GM21528 (cell line): ENCODE measurements around the gene TRIP13.
"Not testable (repeated sequence)": the region's sequence is repeated elsewhere in the genome, so short reads cannot be mapped to it uniquely, and the experiment has no call there.

Source experiments
- ATAC-seq: cut with Tn5 transposase; IDR thresholded peaks from one replicate; pipeline ENCODE4 v1.9.1; 2021; ENCODE audit warnings: mild to moderate bottlenecking, moderate library complexity; ENCODE audit not compliant: unreplicated experiment, low FRiP score

The TRIP13 gene

DNA sequence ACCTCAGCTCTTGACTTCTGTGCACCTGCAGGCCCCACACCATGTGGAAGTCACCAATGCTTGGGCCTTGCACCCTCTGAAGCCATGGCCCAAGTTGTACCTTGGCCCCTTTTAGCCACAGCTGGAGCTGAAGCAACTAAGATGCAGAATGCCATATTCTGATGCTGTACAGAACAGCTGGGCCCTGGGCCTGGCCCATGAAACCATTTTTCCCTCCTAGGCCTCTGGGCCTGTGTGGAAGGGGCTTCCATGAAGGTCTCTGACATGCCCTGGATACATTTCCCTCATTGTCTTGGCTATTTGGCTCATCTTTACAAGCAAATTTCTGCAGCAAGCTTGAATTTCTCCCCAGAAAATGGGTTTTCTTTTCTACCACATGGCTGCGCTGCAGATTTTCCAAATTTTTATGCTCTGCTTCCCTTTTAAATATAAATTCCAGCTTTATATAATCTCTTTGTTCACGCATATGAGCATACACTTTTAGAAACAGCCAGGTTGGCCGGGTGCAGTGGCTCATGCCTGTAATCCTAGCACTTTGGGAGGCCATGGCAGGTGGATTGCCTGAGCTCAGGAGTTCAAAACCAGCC, 41.8 kb downstream of the TRIP13 start:
- ATAC-seq: not testable (repeated sequence)

DNA sequence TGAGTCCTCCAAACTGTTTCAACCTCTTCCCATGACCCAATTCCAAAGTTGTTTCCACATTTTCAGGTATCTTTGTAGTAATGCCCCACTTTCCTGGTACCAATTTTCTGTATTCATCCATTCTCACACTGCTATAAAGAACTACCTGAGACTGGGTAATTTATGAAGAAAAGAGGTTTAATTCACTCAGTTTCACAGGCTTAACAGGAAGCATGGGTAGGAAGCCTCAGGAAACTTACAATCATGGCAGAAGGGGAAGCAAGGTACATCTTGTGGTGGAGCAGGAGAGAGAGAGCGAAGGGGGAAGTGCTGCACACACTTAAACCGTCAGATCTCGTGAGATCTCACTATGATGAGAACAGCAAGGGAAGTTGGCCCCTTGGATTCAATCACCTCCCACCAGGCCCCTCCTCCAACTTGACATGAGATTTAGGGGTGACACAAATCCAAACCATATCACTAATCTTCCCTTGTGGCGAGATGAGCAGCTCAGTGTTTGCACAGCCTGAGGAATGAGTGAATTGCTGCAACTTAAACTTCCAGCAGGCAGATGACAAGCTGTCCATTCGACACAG, 42.9 kb downstream of the TRIP13 start:
- ATAC-seq: no peak

DNA sequence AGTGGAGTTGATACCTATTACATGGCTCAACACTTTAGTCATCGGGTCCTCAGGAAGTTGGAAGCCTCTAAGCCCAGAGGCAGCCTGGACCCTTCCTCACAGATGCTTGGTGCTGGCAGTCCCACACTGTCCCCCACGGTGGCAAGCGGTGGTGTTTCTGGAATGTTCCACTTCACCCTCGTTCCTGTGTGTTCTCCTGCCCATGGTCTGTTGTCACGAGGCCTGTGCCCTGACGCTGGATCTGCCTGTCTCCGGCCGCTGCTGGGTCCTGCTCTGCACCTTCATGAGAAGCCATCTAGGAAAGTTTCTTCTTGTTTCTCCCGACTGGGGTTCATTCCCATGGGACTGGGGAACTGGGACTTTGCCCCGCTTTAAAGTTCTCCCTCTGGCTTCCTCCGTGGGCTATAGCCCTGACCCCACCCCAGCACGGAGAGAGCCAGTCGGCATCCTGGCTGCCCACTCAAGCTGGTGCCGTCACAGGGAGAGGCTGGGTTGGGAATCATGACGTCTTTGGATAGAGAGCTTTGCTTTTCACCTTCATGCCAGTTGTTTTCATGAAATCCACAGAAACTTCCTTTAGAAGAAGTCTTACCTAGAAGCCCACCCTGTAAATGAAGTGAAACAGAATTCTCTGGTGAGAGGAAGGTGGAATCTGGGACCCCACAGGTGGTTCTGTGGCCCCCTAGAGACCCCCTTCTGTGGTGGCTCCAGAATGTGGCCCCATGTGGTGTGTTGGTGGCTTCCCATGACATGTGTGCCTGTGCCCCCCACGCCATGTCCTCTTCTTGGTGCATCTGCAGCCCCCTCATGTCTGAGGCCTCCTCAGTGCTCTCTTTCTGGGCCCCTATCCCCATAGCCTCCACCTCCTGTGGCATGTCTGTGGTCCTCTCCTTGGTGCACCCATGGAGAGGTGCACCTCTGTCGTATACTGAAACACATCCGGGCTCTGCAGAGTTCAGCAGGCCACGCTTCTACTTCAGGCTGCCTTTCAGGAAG, 43.8 kb downstream of the TRIP13 start:
- ATAC-seq: no peak

DNA sequence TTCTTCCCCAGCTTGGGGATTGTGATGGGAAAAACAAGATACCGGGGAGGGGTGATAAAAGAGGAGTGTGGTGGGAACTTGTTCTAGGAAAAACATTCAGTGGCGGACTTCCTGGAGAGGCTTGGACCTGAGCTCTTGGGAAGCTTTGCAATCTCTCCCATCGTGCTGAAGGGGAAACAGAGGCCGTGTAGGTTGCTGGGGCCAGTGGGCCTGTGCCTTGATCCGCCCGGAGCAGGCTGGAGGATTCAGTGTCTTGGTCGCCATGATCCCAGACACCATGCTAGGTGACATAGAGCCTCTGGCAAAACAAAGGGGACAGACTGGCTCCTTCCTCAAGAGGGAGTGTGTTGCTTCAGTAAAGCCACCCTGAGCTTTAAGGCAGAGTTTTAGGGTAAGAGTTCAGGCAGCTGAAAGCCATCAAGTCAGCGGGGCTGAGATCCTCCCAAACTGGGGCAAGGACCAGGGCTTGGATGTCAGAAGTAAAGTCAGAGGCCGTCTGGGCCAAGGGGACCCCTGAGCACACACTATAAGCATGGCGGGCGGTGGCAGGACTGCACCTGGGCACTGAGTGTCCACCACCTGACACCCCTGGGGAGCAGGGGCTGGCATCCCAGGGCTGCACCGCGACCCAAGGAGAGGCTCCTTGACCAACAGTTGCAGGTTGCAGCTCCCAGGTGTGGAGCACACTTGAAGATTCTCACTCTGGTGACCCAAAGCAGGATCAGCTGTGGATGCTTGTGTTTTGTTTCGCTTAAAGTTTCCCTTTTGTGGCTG, 44.7 kb downstream of the TRIP13 start:
- no peak for ATAC-seq

DNA sequence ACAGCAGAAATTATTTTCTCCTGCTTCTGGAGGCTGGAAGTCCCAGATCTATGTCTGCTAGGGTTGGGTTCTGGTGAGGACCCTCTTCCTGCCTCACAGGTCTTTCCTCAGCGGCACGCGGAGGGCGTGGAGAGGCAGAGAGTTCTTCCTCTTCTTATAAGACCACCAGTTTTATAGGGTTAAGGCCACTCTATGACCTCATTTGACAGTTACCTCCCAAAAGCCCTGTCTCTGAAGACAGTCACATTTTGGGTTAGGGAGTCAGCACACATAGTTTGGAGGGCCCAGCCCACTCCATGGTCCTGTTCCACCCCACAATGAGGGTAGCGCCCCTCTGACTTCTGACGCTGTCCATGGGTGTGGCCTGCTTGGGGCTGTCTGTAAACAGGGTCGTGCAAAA, 46.7 kb downstream of the TRIP13 start:
- ATAC-seq: no peak

DNA sequence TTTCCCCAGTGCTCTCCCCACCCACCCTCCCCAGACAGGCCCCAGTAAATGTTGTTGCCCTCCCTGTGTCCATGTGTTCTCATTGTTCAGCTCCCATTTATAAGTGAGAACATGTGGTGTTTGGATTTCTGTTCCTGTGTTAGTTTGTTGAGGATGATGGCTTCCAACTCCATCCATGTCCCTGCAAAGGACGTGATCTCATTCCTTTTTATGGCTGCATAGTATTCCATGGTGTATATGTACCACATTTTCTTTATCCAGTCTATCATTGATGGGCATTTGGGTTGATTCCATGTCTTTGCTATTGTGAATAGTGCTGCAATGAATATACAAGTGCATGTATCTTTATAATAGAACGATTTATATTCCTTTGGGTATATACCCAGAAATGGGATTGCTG, 48.1 kb downstream of the TRIP13 start:
- ATAC-seq: not testable (repeated sequence)

DNA sequence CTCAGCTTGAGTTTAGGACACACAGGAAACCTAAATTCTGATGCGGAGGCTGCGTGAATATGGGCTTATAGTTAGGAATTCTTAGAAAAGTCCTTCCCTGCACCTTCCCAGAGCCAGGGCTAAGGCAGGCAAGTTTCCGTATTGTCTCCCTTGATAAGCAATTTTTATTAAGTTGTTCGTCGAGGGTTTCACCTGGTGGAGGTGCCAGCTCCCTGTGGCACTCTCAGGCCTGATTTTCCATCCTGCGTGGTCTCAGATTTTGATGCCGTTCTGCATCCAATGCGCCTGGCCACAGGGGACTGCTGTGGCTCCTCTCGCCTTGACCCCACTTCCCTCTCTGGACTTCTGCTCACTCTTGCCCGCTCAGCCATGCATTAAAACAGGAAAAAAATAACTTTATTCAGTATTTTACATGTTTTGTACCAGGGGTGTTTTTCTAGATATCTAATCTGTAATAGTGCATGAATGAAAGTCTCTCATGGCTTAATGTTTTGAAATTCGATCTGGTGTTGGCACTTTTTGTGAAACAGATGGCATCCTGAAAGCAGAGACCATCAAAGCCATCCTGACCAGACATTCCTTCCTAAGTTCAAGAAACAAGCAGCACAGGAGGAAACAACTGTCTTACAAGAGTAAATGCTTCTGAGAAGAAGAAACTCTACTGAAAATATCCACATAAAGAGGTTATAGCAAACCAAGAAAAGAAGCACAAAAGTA, 50.7 kb downstream of the TRIP13 start:
- ATAC-seq: no peak

DNA sequence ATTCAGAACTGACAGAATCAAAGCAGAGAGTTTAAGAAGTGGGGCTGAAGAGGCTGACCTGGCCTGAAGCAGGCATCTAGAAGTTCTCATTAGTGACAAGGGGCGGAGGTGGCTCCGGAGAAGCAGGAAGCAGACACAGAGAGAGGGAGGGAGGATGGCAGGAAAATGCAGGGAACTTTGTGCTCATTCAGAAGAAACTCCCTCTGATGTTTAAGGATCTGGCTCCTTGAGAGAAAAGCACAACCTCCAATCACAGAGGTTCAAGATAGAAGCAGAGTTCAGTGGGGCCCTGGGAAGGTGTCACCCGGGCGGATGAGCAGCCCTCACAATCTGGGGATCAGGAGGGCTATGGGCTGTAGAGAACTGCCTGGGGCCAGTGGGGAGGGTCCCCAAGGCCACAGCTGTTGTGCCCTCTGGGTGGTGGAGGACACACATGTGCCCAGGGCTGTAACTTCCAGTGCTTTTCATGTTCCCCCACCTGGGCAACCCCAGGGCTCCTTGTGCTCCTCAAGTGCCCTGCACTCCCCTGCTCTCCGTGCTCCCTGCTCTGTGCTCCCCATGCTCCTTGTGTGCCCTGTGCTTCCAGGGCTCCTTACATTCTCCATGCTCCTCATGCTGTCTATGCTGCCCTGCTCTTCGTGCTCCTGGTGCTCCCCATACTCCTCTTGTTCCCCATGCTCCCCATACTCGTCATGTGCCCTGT, 51.4 kb downstream of the TRIP13 start:
- no peak for ATAC-seq

DNA sequence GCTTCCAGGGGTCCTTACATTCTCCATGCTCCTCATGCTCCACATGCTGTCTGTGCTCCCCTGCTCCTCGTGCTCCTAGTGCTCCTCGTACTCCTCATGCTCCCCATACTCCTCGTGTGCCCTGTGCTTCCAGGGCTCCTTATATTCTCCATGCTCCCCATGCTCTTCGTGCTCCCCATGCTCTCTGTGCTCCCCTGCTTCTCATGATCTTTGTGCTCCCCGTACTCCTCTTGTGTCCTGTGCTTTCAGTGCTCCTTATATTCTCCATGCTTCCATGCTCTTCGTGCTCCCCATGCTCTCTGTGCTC, 51.9 kb downstream of the TRIP13 start:
- ATAC-seq: no peak

DNA sequence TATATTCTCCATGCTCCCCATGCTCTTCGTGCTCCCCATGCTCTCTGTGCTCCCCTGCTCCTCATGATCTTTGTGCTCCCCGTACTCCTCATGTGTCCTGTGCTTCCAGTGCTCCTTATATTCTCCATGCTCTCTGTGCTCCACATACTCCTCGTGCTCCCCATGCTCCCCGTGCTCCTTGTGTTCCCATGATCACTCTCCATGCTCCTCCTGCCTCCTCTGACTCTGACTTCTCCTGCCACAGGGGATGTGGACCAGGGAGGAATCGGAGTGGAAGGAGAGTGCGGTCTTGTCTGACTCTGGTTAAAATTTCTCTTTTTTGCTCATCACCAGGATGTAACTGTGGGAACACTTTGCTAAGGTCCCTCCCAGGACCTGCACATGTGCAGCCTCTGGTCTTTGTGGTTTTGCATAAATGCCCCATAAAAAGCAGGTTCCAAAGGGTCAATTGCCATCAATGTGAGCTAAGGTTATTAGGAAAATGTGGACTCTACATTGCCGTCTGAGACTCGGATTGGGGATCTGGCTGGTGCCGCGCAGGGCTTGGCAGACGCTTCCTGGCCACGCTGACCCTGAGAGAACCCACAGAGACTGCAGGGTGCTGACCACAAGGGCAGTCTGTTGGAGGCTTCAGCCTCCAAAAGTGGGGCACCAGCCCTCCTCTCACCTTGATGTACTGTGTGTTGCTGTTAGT, 52.5 kb downstream of the TRIP13 start:
- no peak for ATAC-seq

DNA sequence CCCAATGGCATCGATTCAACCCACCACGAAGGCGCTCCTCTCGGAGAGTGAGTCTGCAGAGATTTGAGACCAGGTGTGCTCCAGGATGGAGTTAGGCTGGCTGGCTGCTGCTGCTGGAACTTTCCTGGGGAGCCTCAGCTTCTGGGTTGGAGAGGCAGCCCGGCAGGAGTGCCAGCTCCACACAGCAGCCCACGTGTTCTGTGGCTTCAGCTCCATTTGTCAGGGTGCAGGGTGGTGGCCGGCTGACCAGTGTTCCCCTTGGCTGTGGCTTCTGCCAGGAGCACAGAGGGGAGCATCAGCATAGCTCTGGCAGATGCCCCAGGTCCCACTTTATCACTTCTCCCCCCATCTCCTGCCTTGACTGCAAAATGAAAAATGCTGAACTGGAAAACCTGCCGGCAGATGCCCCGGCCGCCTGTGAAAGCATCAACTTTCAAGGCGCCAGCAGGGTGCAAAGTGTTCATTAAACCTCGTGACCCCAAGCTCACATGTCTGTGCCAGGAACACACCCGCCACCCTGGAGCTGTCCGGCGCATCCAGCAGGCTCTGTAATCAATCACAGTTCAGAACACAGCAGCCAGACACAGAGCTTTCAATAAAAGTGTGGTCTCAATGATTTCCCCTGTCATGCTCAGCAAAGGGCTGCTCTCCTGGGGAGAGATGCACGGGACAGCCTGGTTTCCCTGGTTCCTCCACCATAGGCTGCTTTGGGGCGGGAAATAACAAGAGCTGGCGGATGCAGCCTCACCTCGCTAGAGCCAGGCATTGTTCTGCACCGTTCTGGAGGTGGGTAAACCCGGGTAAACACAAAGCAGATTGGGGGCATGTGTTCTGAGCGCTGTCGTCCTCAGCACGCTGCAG, 53.2 kb downstream of the TRIP13 start:
- no peak for ATAC-seq

DNA sequence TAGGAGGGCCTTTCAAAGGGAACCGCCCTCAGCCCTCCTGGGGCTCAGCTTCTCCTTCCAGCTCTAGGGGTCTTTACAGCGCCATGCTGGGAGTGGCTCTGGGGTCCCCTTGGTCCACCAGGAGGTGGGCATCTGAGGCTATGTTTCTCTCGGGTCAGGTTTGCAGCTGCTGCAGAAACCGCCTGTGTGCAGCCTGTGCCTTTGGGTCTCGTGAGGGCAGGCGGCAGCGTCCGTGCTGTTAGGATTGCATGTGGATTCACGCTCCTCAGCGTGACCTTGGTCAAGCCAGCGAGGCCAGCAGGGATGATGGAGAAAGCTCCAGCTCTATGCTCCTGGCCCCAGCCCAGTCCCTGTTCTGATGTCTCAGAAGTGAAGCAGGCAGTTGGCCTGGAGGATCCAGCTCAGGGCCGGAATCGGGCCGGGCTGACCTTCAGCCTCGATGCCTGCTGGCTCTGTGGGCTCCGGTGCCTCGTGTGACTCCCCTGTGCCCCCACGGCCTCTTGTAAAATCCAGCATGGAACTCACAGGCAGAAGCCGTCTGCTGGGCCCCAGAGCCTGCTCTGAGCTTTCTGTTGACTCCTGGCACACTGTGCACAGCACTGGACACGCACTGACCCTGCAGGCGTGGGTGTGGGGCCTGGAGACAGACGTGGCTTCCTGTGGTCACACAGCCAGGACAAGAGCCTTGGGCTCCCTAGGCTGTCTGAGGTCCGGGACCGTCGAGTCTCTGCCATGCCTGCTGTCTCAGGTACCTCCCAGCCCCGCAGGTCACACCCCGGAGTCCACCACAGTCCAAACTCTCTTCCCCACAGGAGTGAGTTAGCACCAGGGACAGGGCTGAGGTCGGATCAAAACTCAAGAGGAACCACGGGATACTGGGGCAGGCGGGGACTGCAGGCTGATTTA, 54.3 kb downstream of the TRIP13 start:
- no peak for ATAC-seq

DNA sequence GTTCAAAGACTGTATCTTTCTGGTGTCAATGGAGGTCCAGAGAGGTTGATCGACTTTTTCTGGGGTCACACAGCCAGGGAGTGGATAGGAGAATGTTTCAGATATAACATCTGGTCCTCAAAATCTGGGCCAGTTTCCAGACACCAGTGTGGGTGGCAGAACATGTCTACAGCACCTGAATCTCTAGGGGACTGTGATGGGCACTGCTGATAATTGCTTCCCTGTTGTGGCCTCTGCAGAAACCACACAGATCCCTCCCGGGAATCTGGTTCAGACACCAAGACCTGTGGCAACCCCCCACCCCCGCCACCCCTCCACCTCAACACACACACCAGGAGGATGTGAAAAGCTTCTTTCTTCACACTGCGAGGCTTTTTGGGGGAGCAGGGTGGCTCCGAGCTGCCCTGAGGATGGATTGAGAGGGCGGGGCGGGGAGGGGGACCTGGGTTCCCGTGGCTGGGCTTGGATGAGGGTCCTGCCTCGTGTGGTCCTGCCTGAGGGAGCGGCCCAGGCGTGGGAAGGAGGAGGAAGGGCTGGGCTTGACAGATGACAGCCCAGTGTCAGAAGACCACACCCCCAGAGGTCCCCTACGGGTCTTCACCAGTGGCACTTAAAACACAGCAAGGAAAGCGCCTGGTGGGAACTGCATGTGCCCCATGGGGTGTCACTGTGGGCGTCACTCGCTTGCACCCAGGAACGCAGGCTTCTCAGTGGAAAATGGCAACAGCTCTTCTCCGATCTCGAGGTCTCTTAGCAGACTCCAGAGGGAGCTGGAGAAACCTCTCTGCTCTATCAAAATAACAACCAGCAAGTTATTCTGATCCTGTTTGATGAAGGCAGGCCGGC, 55.2 kb downstream of the TRIP13 start:
- no peak for ATAC-seq

DNA sequence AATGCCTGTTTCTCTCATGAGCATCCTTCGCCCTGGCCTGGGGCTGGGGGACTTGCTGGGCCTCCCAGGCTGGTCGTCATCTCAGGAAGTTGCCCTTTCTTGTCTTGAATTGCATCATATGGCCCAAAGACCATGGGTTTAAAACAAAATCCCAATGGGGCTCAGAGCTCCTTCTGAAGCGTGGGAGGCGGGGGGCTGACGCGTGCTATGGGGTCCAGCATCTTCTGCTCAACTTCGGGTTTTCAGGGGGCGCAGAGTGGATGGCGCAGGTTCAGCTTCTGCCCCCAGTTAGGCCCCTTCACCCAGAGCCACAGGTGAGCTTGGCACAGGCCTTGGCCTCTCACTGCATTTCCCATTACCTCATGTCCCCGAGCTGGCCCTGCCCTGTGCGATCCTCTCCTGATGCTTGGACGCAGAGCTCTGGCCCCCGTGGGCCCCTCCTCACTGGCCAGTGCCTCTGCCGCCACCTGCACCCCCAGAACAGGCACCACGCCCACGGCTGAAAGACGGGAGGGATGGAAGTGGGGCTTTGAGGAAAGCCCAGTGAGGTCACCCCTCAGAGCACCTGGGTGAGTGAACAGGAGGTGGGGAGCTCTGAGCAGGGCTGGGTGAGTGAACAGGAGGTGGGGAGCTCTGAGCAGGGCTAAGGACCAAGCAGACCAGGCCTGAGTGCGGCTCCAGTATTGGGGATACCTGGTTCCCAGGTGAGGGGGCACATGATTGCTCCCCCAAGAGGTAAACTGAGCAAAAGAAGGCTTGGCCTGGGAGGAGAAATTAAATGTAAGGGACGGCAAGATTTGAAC, 56.0 kb downstream of the TRIP13 start:
- ATAC-seq: no peak

DNA sequence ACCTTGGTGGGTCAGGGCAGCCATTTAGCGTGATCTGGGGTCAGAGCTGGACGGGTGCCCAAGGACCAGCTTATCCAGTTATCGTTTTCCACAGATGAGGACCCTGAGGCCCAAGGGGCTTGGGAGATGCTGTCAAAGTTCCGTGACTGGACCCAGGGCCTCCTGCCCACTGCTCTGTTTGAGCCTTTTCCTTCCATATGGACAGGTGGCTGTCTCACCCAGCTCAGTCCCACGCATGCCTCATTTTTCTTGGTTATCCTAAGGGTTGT, 56.5 kb downstream of the TRIP13 start:
- no peak for ATAC-seq
